ENCODE measurements around the gene GON7.

GRCh38 chr14:93155667-93156066 is 51.2 kb downstream of the GON7 start:
- no peak for TF ChIP-seq CTCF (IDR thresholded peaks at IDR 0.05)
- no peak for TF ChIP-seq POLR2A (IDR thresholded peaks at IDR 0.05)
